Breast epithelium (tissue), 4 donors: ENCODE data around the gene DNAH9. TPM values are rescaled to one million over a fixed set of nuclear protein-coding genes. Genes with fewer than 3 reads are reported as not detected.
A peak's percentile ranks its signal among the peaks of the same experiment; 100 is the strongest.

Source experiments
- DNase-seq, 2 donors: peaks; one replicate each; pipeline ENCODE4 v3.0.0-alpha.2; 2019; ENCODE audit warnings: low spot score in 2 of 2
- H3K27ac ChIP-seq, 2 donors: fragments of 200-600 bp; sonication (generic) in 1 of 2; one replicate each; pipeline ENCODE4 v1.5.1; 2016 to 2019; ENCODE audit warnings: mild to moderate bottlenecking in 1 of 2
- H3K27me3 ChIP-seq, 2 donors: fragments of 200-600 bp; sonication (generic) in 1 of 2; one replicate each; pipeline versions ENCODE4 v1.5.1 to v1.6.0; 2017 to 2019; ENCODE audit warnings: control low read depth in 1 of 2, mild to moderate bottlenecking in 1 of 2
- H3K36me3 ChIP-seq: fragments of 200-600 bp; one replicate; pipeline ENCODE4 v1.5.1; 2019
- H3K4me1 ChIP-seq, 2 donors: fragments of 200-600 bp; sonication (generic); one replicate each; pipeline ENCODE4 v1.5.1; 2016 to 2019; ENCODE audit warnings: control low read depth in 1 of 2
- H3K4me3 ChIP-seq, 3 donors: fragments of 200-600 bp; sonication (generic); 1 replicate in 2 of 3; 2 replicates in 1 of 3; pipeline ENCODE4 v1.5.1; 2016 to 2019; ENCODE audit warnings: mild to moderate bottlenecking in 3 of 3, moderate library complexity in 2 of 3
- H3K9me3 ChIP-seq, 2 donors: fragments of 200-600 bp; sonication (generic) in 1 of 2; one replicate each; pipeline ENCODE4 v1.5.1; 2016 to 2019; ENCODE audit warnings: control low read depth in 1 of 2
- POLR2A ChIP-seq: fragments of 450-650 bp; IDR thresholded peaks from one replicate; pipeline ENCODE4 v1.6.1; 2016; ENCODE audit warnings: antibody characterized with exemption, mild to moderate bottlenecking, moderate library complexity
- POLR2AphosphoS5 ChIP-seq, 3 donors: sonication (generic); formaldehyde crosslinking; IDR thresholded peaks; one replicate each; pipeline ENCODE4 v1.6.1; 2017; ENCODE audit warnings: antibody characterized with exemption in 3 of 3
- intact Hi-C: fragments of 100-400 bp; cut with DNase I; formaldehyde crosslinking; loops from one replicate; pipeline ENCODE4 v1.15.1; 2023; ENCODE audit warnings: low total_unique reads
- total RNA-seq, 3 donors: library from RNA; depleted of rRNA; stranded (reverse); fragments of >200 nt; gene quantifications; one replicate each; pipeline ENCODE4 v1.1.0, GENCODE V29; 2016
- TF ChIP-seq, protein P1 (sequence below), 3 donors: fragments of 450-650 bp; IDR thresholded peaks; one replicate each; pipeline ENCODE4 v1.5.1; 2016 to 2017; ENCODE audit warnings: antibody characterized with exemption in 3 of 3, mild to moderate bottlenecking in 3 of 3, moderate library complexity in 3 of 3

The DNAH9 gene
- 1 to 10 TPM in 2 of 3 donors, under 1 TPM in 1; 0.66 to 3.5 (median 1.2) TPM for total RNA-seq

DNA sequence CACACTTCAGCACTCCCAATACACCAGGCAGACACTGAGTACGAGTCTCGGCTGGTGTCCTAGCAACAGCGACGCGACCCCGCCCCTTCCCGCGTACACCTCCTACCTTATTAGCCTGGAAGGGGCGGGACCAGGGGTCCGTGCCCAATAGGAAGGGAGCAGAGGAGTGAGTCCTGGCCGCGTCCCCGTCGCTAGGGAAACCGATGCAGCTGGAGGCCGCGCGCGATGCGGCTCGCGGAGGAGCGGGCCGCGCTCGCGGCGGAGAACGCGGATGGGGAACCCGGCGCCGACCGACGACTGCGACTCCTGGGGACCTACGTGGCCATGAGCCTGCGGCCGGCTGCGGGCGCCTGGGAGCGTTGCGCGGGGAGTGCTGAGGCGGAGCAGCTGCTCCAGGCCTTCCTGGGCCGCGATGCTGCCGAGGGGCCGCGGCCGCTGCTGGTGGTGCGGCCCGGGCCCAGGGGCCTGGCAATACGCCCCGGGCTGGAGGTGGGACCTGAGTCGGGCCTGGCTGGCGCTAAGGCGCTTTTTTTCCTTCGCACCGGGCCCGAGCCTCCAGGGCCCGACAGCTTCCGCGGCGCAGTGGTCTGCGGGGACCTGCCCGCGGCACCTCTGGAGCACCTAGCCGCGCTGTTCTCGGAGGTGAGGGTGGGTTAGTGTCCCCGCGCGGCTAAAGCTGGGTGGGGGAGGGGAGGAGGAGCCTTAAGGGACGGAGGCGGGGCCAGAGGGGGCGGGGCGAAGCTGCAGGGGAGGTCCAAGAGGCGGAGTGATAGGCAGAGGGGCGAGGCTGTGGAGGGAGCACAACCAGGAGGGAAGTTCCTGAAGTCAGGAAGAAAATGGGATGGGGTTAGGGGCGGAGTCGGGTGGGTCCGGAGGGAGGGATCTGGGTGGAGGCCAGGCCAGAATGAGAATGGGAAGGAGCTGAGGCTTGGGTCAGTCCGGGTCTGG, at the start of gene DNAH9:
Gene DNAH9 (plus strand): TSS at position 197 of the 948 bp plus-strand sequence. CDS start 29 bp downstream, at position 226.
- DNase-seq: peak; percentile 96 to 99
- intact Hi-C loops: no loop called here
- H3K36me3 ChIP-seq: no peaks in the 10 kb centered on the region
- H3K4me1 ChIP-seq: no peaks in the 10 kb centered on the region
- peak; percentile 16 to 80 (median 27) for TF ChIP-seq POLR2AphosphoS5 (IDR thresholded peaks at IDR 0.05)
- no peak for TF ChIP-seq POLR2A
- H3K9me3 ChIP-seq: no peaks in the 10 kb centered on the region
- H3K27ac ChIP-seq: peak within 1 kb of the TSS; percentile 85 to 93
- peak within 1 kb of the TSS; percentile 49 to 77 (median 75) for H3K4me3 ChIP-seq
- H3K27me3 ChIP-seq: no peaks in the 10 kb centered on the region

DNA sequence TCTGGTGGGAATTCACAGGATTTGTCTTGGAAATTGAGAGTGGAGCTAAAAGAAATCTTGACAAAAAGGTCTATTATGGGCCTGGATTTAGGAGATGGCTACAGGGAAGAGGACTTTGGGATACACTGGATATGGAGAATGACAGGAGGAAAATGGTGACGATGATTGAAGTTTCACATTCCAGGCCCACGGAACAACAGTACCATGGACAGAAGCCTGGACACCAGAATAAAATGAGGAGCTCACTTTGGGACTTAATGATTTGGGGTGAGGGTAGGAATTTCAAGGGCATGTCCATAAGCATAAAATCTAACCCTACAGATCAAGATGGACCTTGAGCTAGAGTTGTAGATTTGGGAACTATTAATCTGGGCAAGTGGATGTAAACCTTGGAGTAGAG, 47.8 kb upstream of the DNAH9 start:
- Histone ChIP-seq H3K36me3 (no peaks in the 10 kb centered on the region), H3K4me3 (no peak overlapping the region), H3K4me1 (no peaks in the 10 kb centered on the region), H3K27me3 (no peaks in the 10 kb centered on the region), H3K27ac (peak overlapping the region in 1 of 2 donors; percentile 32), H3K9me3 (no peaks in the 10 kb centered on the region)
- intact Hi-C loops: no loop called here
- DNase-seq: no peak
- TF ChIP-seq, protein P1, sequence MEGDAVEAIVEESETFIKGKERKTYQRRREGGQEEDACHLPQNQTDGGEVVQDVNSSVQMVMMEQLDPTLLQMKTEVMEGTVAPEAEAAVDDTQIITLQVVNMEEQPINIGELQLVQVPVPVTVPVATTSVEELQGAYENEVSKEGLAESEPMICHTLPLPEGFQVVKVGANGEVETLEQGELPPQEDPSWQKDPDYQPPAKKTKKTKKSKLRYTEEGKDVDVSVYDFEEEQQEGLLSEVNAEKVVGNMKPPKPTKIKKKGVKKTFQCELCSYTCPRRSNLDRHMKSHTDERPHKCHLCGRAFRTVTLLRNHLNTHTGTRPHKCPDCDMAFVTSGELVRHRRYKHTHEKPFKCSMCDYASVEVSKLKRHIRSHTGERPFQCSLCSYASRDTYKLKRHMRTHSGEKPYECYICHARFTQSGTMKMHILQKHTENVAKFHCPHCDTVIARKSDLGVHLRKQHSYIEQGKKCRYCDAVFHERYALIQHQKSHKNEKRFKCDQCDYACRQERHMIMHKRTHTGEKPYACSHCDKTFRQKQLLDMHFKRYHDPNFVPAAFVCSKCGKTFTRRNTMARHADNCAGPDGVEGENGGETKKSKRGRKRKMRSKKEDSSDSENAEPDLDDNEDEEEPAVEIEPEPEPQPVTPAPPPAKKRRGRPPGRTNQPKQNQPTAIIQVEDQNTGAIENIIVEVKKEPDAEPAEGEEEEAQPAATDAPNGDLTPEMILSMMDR (IDR thresholded peaks at IDR 0.05): no peak
- TF ChIP-seq POLR2AphosphoS5 (IDR thresholded peaks at IDR 0.05) (no peak), POLR2A (no peak)

GRCh38 chr17:11551442-11551841, 46.8 kb upstream of the DNAH9 start:
- Histone ChIP-seq H3K27me3 (no peaks in the 10 kb centered on the region), H3K4me1 (no peaks in the 10 kb centered on the region), H3K36me3 (no peaks in the 10 kb centered on the region), H3K9me3 (no peaks in the 10 kb centered on the region), H3K4me3 (no peak overlapping the region), H3K27ac (peak overlapping the region in 1 of 2 donors; percentile 43)
- intact Hi-C loops: no loop called here
- TF ChIP-seq POLR2A (no peak), POLR2AphosphoS5 (IDR thresholded peaks at IDR 0.05) (no peak)
- TF ChIP-seq, protein P1 (IDR thresholded peaks at IDR 0.05): no peak
- DNase-seq: peak in 1 of 2 donors; percentile 43

- no peaks in the 10 kb centered on the region for H3K9me3 ChIP-seq
- no peaks in the 10 kb centered on the region for H3K4me1 ChIP-seq
- no peaks in the 10 kb centered on the region for H3K27me3 ChIP-seq
- TF ChIP-seq POLR2AphosphoS5 (IDR thresholded peaks at IDR 0.05) (no peak), POLR2A (no peak)
- TF ChIP-seq, protein P1 (IDR thresholded peaks at IDR 0.05): no peak
- intact Hi-C loops: no loop called here
- no peaks in the 10 kb centered on the region for H3K36me3 ChIP-seq
- H3K27ac ChIP-seq: no peak overlapping the region
- no peak for DNase-seq
- H3K4me3 ChIP-seq: no peak overlapping the region
Measured at GRCh38 chr17:11553135-11553534, 45.1 kb upstream of the DNAH9 start.

DNA sequence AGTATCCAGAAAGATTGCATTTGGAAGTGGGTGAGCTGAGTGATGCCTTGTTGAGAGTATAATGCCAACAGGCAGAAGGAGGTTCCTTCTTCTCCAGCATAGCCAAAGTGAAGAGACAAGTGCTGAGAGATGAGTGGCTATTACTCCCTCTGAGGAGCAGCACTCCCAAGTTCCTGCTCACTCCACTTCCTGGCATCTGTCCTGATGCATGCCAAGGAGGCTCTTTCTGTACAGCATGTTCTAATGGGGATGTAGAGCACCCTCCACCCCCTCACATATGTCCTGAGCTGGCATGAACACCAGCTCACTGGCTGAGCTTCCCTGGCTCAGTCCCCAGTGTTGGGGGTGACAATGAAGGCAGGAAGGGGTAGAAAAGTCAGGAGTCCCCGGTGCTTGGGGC, 44.2 kb upstream of the DNAH9 start:
- H3K9me3 ChIP-seq: no peaks in the 10 kb centered on the region
- no peaks in the 10 kb centered on the region for H3K27me3 ChIP-seq
- DNase-seq: peak in 1 of 2 donors; percentile 55
- no peak overlapping the region for H3K4me3 ChIP-seq
- TF ChIP-seq POLR2AphosphoS5 (IDR thresholded peaks at IDR 0.05): no peak
- TF ChIP-seq, protein P1 (IDR thresholded peaks at IDR 0.05): no peak
- no peak for TF ChIP-seq POLR2A
- intact Hi-C loops: no loop called here
- H3K27ac ChIP-seq: no peak overlapping the region
- H3K4me1 ChIP-seq: no peaks in the 10 kb centered on the region
- H3K36me3 ChIP-seq: no peaks in the 10 kb centered on the region
